ENCODE data around the gene KLK14. TPM values are rescaled to one million over a fixed set of nuclear protein-coding genes. Genes with fewer than 3 reads are reported as not detected.
A peak's percentile ranks its signal among the peaks of the same experiment; 100 is the strongest.

The KLK14 gene
- total RNA-seq, 4 donors from 2014 or later, result not detected

GRCh38 chr19:51108066-51108804, 25.5 kb upstream of the KLK14 start, which contains the start of gene CTU1:
Gene CTU1, minus strand, starts transcription at chr19:51108409. Its CDS starts 3,840 bp downstream, at chr19:51104569.
- Histone ChIP-seq H3K9me3 (no peaks in the 10 kb centered on the region), H3K4me3 (peak within 1 kb of the TSS; percentile 65 to 87 (median 76)), H3K36me3 (peaks cover 0 to 5% of the 10 kb centered on the region in 2 donors), H3K27ac (peak within 1 kb of the TSS; percentile 68 to 77 (median 74)), H3K27me3 (no peaks in the 10 kb centered on the region), H3K4me1 (peaks cover 8 to 14% of the 10 kb centered on the region in 2 donors)
- in situ Hi-C loops (cut with MboI; ENCODE audit: low sequenced_read_pairs in 4 of 4) (loop anchor here (5.0 to 25.0 kb wide), 3 partner anchors 479 to 497 kb away; no protein-coding TSS in a partner anchor), intact Hi-C loops (cut with DNase I; ENCODE audit: low total_unique reads) (loop anchor here (1.0 to 10.0 kb wide), 4 partner anchors 259 to 486 kb away; partner anchors contain the start of genes CLDND2, ETFB and ZNF175)
- ATAC-seq (peak; percentile 100), DNase-seq (peak; percentile 98 to 99)
- TF ChIP-seq POLR2A (IDR thresholded peaks at IDR 0.05) (peak; percentile 34 to 63), CTCF (IDR thresholded peaks at IDR 0.05 in 4 of 5, conservative IDR thresholded peaks at IDR 0.05 in 1 of 5) (peak in 2 of 5 experiments; percentile 24 to 26)

DNA sequence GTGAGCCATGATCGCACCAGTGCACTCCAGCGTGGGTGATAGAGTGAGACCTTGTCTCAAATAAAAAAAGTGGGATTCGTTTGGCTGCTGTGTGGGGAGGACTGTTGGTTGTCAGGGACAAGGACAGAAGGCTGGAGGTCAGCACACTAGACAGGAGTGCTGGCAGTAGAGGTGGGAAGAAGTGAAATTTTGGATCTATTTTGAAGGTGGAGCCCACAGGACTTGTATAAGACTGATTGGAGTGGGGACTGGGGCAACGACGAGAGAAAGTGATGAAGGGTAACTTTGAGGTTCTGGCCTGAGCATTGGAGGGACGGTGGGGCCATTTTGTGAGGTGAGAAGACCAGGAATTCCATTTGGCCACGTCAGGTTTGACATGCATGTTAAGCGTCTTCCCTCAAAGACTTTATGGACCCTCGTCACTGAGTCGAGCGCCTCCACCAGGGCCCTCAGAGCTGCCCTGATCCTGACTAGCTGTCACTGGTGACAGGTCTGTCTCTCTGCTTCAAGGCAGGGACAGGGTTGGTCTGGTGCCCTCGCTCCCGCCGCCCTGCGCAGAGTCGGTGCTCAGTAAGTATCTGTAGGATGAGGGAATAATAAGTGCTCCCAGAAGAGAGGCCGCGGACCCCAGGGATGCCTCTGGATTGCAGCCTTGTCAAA, 24.8 kb upstream of the KLK14 start:
- DNase-seq, result no peak
- intact Hi-C loops (cut with DNase I; ENCODE audit: low total_unique reads), result loop anchor here (1.0 to 10.0 kb wide), 4 partner anchors 260 to 487 kb away; partner anchors contain the start of genes CLDND2, ETFB and ZNF175

GRCh38 chr19:51103926-51104341, 21.2 kb upstream of the KLK14 start:
- intact Hi-C loops (cut with DNase I; ENCODE audit: low total_unique reads), result loop anchor here (10.0 kb wide), 1 partner anchor 299 kb away; no protein-coding TSS in a partner anchor
- H3K9me3 ChIP-seq, result no peaks in the 10 kb centered on the region
- DNase-seq (no peak), ATAC-seq (no peak)
- H3K27ac ChIP-seq, result no peak overlapping the region
- H3K4me3 ChIP-seq, result no peak overlapping the region
- H3K27me3 ChIP-seq, result no peaks in the 10 kb centered on the region
- H3K4me1 ChIP-seq, result peaks cover 15 to 16% of the 10 kb centered on the region in 2 donors
- in situ Hi-C loops (cut with MboI; ENCODE audit: low sequenced_read_pairs in 4 of 4), result loop anchor here in 2 of 4 donors (10.0 to 25.0 kb wide), 2 partner anchors 483 to 501 kb away; no protein-coding TSS in a partner anchor
- no peak for TF ChIP-seq POLR2A (IDR thresholded peaks at IDR 0.05)
- TF ChIP-seq CTCF (IDR thresholded peaks at IDR 0.05 in 4 of 5, conservative IDR thresholded peaks at IDR 0.05 in 1 of 5), result no peak
- peaks cover 0 to 21% of the 10 kb centered on the region in 2 donors for H3K36me3 ChIP-seq

More for the DNA sequence above, 24.8 kb upstream of the KLK14 start:
- Histone ChIP-seq H3K4me3 (peak overlapping the region; percentile 65 to 87 (median 76)), H3K36me3 (peaks cover 0 to 10% of the 10 kb centered on the region in 2 donors), H3K27ac (peak overlapping the region; percentile 68 to 77 (median 74)), H3K9me3 (no peaks in the 10 kb centered on the region), H3K4me1 (peaks cover 8 to 14% of the 10 kb centered on the region in 2 donors), H3K27me3 (no peaks in the 10 kb centered on the region)
- in situ Hi-C loops (cut with MboI; ENCODE audit: low sequenced_read_pairs in 4 of 4), result loop anchor here (5.0 to 25.0 kb wide), 3 partner anchors 480 to 497 kb away; no protein-coding TSS in a partner anchor
- TF ChIP-seq POLR2A (IDR thresholded peaks at IDR 0.05) (no peak), CTCF (IDR thresholded peaks at IDR 0.05 in 4 of 5, conservative IDR thresholded peaks at IDR 0.05 in 1 of 5) (no peak)
- no peak for ATAC-seq

GRCh38 chr19:51102991-51103390, 20.3 kb upstream of the KLK14 start:
- DNase-seq (no peak), ATAC-seq (no peak)
- TF ChIP-seq POLR2A (IDR thresholded peaks at IDR 0.05), result no peak
- TF ChIP-seq CTCF (IDR thresholded peaks at IDR 0.05 in 4 of 5, conservative IDR thresholded peaks at IDR 0.05 in 1 of 5), result no peak
- Histone ChIP-seq H3K4me1 (peaks cover 13 to 15% of the 10 kb centered on the region in 2 donors), H3K27ac (no peak overlapping the region), H3K4me3 (no peak overlapping the region), H3K27me3 (no peaks in the 10 kb centered on the region), H3K9me3 (no peaks in the 10 kb centered on the region), H3K36me3 (peaks cover 0 to 25% of the 10 kb centered on the region in 2 donors)
- in situ Hi-C loops (cut with MboI; ENCODE audit: low sequenced_read_pairs in 4 of 4) (loop anchor here in 2 of 4 donors (10.0 to 25.0 kb wide), 2 partner anchors 484 to 502 kb away; no protein-coding TSS in a partner anchor), intact Hi-C loops (cut with DNase I; ENCODE audit: low total_unique reads) (loop anchor here (10.0 kb wide), 1 partner anchor 298 kb away; no protein-coding TSS in a partner anchor)
